Muscle layer of colon (tissue), 2 donors: ENCODE measurements around the gene BNC2.

Experiments
- H3K27ac ChIP-seq: one replicate; pipeline ENCODE4 v1.7.0; 2013; ENCODE audit warnings: low read depth, mild to moderate bottlenecking, low read length, moderate library complexity
- H3K27me3 ChIP-seq, 2 donors: one replicate each; pipeline ENCODE4 v1.7.0; 2013; ENCODE audit warnings: low read length in 2 of 2, mild to moderate bottlenecking in 2 of 2; ENCODE audit not compliant: insufficient read depth in 2 of 2, control insufficient read depth in 1 of 2
- H3K36me3 ChIP-seq: one replicate; pipeline ENCODE4 v1.7.0; 2013; ENCODE audit warnings: mild to moderate bottlenecking, low read length; ENCODE audit not compliant: insufficient read depth
- H3K4me1 ChIP-seq: one replicate; pipeline ENCODE4 v1.7.0; 2013; ENCODE audit warnings: mild to moderate bottlenecking, low read length; ENCODE audit not compliant: insufficient read depth
- H3K4me3 ChIP-seq, 2 donors: one replicate each; pipeline ENCODE4 v1.7.0; 2013; ENCODE audit warnings: low read length in 2 of 2, low read depth in 1 of 2, mild to moderate bottlenecking in 1 of 2, moderate library complexity in 1 of 2
- H3K9ac ChIP-seq: one replicate; pipeline ENCODE4 v1.7.0; 2013; ENCODE audit warnings: low read length
- H3K9me3 ChIP-seq: one replicate; pipeline ENCODE4 v1.7.0; 2013; ENCODE audit warnings: mild to moderate bottlenecking, low read length
- donor health status: abdominal sarcoma.
- donor health status: Adenocarcinoma of cecum.

Gene BNC2

DNA sequence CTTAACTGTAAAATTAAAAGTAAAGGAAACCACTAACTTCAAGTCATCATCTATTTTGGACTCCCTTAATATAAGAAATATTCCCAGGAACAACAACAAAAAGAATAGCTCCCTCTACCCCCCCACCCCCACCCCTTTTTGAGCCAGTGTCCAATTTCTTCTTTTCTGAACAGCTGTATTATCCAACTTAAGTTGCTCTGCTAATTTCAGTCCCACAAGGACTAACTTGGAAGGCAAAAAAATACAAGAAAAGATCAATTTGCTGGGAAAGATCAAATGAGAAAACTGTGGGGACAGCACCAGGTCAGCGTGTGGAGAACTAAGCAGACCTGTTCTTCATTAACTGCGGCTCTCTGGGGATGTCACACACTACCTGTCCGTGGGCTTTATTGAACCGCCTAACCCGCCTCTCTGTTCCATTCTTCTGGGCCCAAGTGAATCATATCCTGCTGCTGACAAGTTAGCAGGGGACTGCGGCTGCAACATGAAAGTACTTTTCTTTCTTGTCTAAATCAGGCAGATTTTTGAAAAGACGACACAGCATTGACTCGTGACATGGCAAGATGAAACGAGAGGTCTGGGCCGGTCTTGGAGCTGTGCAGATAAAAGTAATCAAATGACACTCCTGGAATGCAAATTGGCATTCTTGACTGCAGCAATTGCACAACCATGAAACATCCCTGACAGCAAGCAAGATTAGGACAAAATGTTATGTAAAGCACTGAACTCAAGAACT lies 2.7 kb downstream of the BNC2 start:
- Histone ChIP-seq H3K4me3 (peak overlapping the region in 1 of 2 donors; percentile 80), H3K27ac (peak overlapping the region; percentile 67), H3K9ac (peak overlapping the region; percentile 62), H3K36me3 (no peaks in the 10 kb centered on the region), H3K4me1 (peaks cover 29% of the 10 kb centered on the region), H3K9me3 (no peaks in the 10 kb centered on the region), H3K27me3 (no peaks in the 10 kb centered on the region)

DNA sequence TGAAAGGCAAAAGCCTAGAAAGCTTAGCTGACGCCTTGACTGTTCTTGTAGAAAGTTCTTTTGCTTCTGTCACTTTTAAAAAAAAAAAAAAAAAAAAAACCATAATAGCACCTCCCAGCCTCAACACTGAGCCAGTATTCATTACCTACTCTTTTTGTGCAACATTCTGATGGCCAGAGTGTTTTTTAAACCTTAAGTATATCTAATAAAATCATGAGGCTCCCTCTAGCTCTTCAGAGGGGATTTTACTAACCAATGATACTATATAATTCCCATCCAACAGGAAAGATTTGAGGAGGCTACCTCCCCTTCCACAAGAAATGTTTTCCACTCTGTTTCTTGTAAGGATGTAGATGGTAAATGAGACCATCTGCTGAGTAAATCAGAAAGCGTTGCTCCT lies 3.9 kb downstream of the BNC2 start:
- Histone ChIP-seq H3K27me3 (no peaks in the 10 kb centered on the region), H3K9me3 (no peaks in the 10 kb centered on the region), H3K4me3 (no peak overlapping the region), H3K9ac (no peak overlapping the region), H3K27ac (peak overlapping the region; percentile 46), H3K4me1 (peaks cover 30% of the 10 kb centered on the region), H3K36me3 (no peaks in the 10 kb centered on the region)

DNA sequence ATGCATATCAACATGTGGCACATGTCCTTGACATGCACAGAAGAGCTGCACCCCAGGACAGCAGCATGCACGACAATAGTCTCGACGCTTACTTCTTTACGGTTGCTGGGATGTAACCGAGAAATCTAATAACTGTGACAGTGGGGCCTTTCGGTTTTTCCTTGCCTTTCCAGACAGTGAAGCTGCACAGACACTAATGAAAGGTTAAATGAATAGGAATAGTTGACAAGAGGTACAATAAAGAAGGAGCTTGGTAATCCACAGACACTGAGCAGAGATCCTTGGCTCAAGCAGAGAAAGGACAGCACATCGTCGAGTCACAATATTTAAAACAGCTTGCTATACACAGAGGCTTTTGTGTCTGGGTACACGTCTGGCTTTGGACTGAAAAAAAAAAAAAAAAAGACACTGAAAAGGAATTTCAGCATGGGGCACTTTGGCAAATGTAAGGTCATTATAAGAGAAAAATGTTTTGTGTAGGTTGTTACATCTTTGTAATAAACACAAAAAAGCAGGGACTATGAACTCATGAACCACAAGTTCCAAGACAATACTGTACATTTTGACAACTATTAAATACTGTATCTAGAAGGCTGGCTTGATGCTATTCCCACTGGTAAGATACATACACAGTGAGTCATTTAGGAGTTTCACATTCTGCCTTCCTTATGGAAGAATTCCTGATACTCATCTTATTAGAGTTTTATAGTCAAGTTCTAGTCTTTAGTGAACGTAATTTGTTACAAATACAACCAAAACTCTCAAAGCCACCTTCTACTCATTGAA lies 5.6 kb downstream of the BNC2 start:
- Histone ChIP-seq H3K9me3 (no peaks in the 10 kb centered on the region), H3K9ac (no peak overlapping the region), H3K27ac (peak overlapping the region; percentile 27), H3K27me3 (no peaks in the 10 kb centered on the region), H3K4me3 (peak overlapping the region in 1 of 2 donors; percentile 36), H3K4me1 (peaks cover 30% of the 10 kb centered on the region), H3K36me3 (no peaks in the 10 kb centered on the region)

DNA sequence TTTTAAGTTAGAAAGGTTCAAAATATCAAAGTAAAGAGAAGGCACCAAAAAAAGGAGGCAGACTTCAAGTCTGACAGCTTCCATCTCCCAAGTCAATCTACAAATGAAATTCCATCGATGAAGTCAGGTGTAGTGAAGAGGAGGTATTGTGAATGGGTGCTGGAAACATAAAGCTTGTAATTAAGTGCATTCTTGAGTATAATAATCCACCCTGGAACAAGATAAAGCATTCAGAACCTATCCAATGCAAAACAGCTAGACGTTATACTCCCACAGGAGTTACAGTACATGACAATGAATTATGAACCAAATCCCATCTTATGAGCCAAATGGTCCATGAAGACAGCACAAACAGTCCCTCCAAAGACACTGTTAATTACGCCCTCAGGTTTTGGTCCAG lies 22.3 kb downstream of the BNC2 start:
- H3K4me1 ChIP-seq: peaks cover 12% of the 10 kb centered on the region
- no peaks in the 10 kb centered on the region for H3K27me3 ChIP-seq
- no peak overlapping the region for H3K9ac ChIP-seq
- no peaks in the 10 kb centered on the region for H3K36me3 ChIP-seq
- no peak overlapping the region for H3K4me3 ChIP-seq
- no peaks in the 10 kb centered on the region for H3K9me3 ChIP-seq
- H3K27ac ChIP-seq: no peak overlapping the region

DNA sequence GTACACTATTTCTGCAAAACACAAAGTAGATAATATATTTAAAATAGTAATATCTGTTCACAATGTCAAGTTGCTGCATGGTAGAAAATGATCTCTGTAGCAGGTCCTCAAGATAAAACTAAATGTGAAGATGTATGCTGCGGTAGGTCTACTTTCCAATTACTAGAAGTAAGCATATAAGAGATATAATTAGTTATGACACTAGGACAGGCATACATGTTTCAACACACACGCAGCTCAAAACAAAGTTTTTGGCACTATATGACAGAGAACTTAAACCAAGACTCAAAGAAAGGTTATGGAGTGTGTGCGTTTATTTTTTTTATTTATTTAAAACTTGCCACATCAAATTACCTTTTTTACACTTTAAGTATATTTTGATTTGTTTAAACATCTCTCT lies 23.5 kb downstream of the BNC2 start:
- H3K9ac ChIP-seq: no peak overlapping the region
- H3K4me3 ChIP-seq: no peak overlapping the region
- no peaks in the 10 kb centered on the region for H3K27me3 ChIP-seq
- no peaks in the 10 kb centered on the region for H3K36me3 ChIP-seq
- H3K27ac ChIP-seq: no peak overlapping the region
- no peaks in the 10 kb centered on the region for H3K9me3 ChIP-seq
- peaks cover 5% of the 10 kb centered on the region for H3K4me1 ChIP-seq

DNA sequence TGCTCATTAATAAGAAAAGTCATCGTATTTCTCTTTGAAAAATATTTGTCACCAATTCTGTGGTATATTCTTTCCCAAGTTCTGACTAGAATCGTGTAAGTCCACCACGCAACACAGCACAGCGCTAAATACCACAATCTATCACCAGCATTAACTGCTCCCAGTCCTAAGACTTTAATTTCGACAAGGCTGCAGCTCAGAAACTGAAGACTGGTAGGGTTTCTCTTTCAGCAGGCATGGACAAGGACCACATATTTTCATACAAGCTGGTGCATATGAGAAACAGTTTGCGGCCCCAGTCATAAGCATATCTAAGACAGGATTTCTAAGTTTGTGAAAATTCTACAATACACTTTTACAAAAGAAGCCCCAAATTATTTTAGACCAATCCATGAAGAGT lies 24.1 kb downstream of the BNC2 start:
- no peaks in the 10 kb centered on the region for H3K9me3 ChIP-seq
- no peaks in the 10 kb centered on the region for H3K36me3 ChIP-seq
- H3K27ac ChIP-seq: no peak overlapping the region
- H3K27me3 ChIP-seq: no peaks in the 10 kb centered on the region
- peaks cover 6% of the 10 kb centered on the region for H3K4me1 ChIP-seq
- H3K4me3 ChIP-seq: no peak overlapping the region
- H3K9ac ChIP-seq: no peak overlapping the region

DNA sequence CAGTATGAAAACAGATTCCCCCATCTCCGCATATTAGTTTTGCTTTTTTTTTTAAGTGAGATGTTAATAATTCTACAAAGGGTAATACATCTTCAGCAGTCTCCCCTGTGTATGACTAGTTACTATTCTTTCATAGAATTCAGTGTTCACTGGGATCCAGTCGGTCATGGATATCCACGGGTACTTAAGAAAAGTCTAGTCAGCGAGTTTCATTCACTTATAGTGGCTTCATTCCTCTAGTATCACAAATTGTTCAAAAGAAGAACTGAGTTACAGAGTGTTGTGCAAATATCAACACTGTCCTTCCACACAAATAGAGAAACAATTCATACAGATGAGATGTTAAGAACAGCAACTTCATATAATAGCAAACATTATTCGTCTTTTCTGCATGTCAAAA lies 35.7 kb downstream of the BNC2 start:
- Histone ChIP-seq H3K9ac (no peak overlapping the region), H3K27me3 (no peaks in the 10 kb centered on the region), H3K27ac (no peak overlapping the region), H3K36me3 (no peaks in the 10 kb centered on the region), H3K4me1 (peaks cover 8% of the 10 kb centered on the region), H3K9me3 (no peaks in the 10 kb centered on the region), H3K4me3 (no peak overlapping the region)

DNA sequence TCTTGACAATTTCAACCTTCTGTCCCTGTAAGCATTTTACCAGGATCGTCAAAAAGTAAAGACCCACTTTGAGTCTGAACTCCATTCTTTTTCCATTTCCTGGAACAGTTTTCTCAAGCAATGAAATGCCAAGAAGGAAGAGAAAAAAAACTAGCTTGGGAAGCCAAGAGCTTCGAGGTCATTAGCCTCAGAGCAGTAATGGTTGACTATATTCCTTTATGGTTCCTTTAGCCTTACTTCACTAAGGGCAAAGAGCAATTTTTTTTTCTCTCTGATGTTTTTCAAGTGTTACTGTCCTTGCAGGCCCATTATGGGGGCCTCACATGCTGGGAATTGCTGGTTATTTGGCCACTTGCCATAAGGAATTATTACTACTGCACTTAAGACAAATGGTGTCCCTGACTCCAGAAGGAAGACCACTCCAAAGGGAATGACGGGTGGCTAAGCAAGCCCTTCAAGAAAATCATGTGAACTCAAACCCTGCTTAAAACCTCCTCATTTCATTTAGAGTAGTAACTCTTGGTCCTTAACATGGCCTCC lies 37.1 kb downstream of the BNC2 start:
- Histone ChIP-seq H3K27ac (no peak overlapping the region), H3K9ac (no peak overlapping the region), H3K4me3 (no peak overlapping the region), H3K4me1 (peaks cover 6% of the 10 kb centered on the region), H3K36me3 (no peaks in the 10 kb centered on the region), H3K27me3 (no peaks in the 10 kb centered on the region), H3K9me3 (no peaks in the 10 kb centered on the region)

DNA sequence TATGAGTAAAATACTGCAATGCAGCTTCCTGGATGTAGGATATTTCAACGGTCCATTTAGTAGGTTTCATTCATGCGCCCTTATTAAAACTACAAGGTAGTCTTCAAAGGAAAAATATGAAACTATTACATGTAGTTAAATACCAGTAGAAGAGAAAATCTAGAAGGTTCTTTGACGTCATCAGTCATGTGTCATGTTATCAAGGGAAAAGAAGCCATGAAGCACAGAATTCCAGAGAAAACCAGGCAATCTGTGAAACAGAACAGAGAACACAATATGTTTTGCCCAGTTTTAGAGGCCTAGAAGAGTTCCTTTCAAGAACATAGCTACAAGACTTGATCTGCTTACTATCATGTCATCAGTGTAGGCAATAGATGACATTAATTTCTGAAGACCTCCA lies 38.4 kb downstream of the BNC2 start:
- Histone ChIP-seq H3K27ac (no peak overlapping the region), H3K9ac (no peak overlapping the region), H3K36me3 (no peaks in the 10 kb centered on the region), H3K27me3 (no peaks in the 10 kb centered on the region), H3K4me3 (no peak overlapping the region), H3K4me1 (peaks cover 19% of the 10 kb centered on the region), H3K9me3 (no peaks in the 10 kb centered on the region)

DNA sequence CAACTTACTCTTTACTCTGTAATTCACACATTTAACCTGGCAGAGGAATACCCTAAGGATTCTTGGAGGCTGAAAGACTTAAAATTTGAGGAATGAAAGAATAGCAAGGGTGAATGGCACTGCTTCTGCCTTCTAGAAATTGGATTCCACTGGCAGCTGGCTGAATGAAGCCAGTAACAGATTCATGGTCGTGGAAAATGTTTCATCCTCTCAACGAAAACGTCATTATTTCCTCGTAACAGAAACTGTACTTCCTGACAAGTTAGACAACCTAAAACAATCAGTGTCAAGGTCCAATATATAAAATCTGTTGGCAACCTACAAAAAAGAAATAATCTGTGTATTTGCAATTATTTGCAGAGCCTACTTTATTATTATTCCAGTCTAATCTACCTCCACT lies 39.7 kb downstream of the BNC2 start:
- H3K9me3 ChIP-seq: no peaks in the 10 kb centered on the region
- peak overlapping the region; percentile 8 for H3K27ac ChIP-seq
- H3K4me1 ChIP-seq: peaks cover 31% of the 10 kb centered on the region
- H3K4me3 ChIP-seq: no peak overlapping the region
- H3K9ac ChIP-seq: no peak overlapping the region
- H3K36me3 ChIP-seq: no peaks in the 10 kb centered on the region
- no peaks in the 10 kb centered on the region for H3K27me3 ChIP-seq

DNA sequence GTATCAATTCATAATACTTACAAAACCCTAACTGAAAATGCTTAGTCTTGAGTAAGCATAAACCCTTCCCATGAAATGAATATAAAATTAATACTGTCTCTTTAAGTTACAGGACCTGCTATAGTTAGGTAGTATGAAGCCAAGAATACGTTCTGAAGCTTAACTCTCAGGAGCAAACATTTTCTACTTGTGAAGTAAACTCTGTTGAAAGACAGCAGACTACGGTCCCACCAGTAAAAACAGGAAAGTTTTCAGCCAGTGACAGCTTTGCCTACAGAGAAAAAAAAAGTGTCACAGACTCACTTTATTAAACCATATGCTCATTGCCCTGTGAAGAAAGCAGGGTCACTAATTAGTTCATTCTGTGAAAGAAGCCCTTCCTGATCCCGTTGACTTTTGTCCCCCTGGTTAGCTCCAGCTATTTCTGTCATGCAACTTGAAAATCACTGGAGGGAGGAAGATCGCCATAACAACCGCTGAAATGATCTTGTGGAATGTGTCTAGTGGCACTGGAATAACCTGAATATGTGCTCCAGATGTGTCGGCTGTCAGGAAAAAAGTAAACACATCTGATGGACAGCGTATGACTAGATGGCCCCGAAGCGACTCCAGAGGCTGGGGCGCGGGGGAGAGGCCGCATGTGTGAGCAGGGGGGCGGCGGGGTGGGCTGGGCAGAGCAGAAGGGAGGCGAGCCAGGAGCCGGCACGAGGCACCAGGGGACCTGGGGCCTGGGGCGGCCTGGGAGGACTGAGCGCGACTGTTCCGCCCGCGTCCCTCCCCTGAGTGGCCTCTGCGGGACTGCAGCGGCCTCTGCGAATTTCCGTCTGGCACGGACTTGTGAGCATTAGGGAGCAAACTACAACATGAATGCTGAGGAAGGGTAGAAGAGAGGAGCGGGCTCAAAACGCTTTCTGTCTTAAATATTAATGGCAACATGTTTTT lies 41.9 kb downstream of the BNC2 start:
- Histone ChIP-seq H3K4me3 (peak overlapping the region; percentile 25 to 49), H3K27ac (peak overlapping the region; percentile 66), H3K27me3 (no peaks in the 10 kb centered on the region), H3K4me1 (peaks cover 48% of the 10 kb centered on the region), H3K9me3 (no peaks in the 10 kb centered on the region), H3K36me3 (no peaks in the 10 kb centered on the region), H3K9ac (peak overlapping the region; percentile 7)
